GM12874 (cell line): ENCODE data around the gene CASS4.

Source experiments
- CTCF ChIP-seq: IDR thresholded peaks from 2 replicates; pipeline ENCODE4 v1.5.1; 2011; ENCODE audit warnings: low read depth, mild to moderate bottlenecking, control low read depth, low read length, moderate library complexity; ENCODE audit not compliant: insufficient read depth

CASS4 gene

GRCh38 chr20:56386219-56386618 is 25.8 kb upstream of the CASS4 start:
- no peak for TF ChIP-seq CTCF

GRCh38 chr20:56388882-56389281 is 23.2 kb upstream of the CASS4 start:
- no peak for TF ChIP-seq CTCF

GRCh38 chr20:56389807-56390206 is 22.3 kb upstream of the CASS4 start:
- TF ChIP-seq CTCF = no peak

GRCh38 chr20:56391037-56391436 is 21.0 kb upstream of the CASS4 start:
- TF ChIP-seq CTCF = no peak

GRCh38 chr20:56391596-56392131 is 20.4 kb upstream of the CASS4 start:
- no peak for TF ChIP-seq CTCF

GRCh38 chr20:56392132-56392880 is 19.8 kb upstream of the CASS4 start, which contains the start of the genes AURKA and CSTF1:
AURKA (minus strand) TSS chr20:56392215; CDS start chr20:56388197, 4,018 bp downstream.
CSTF1 (plus strand) TSS chr20:56392645; CDS start chr20:56395553, 2,908 bp downstream.
- no peak for TF ChIP-seq CTCF

- TF ChIP-seq CTCF = no peak
Observed at GRCh38 chr20:56392881-56393482, 19.1 kb upstream of the CASS4 start.
